Left lung (tissue), 10 donors: ENCODE data around the gene DTNBP1. TPM values are rescaled to one million over a fixed set of nuclear protein-coding genes. Genes with fewer than 3 reads are reported as not detected.
A peak's percentile ranks its signal among the peaks of the same experiment; 100 is the strongest.
"Not testable (repeated sequence)": the region's sequence is repeated elsewhere in the genome, so short reads cannot be mapped to it uniquely, and the experiment has no call there.

Experiments used
- ATAC-seq: fragments of 200-7000 bp; cut with Tn5 transposase; one replicate; pipeline ENCODE4 v1.9.1; 2020; ENCODE audit warnings: moderate library complexity
- DNase-seq, 4 donors: peaks; one replicate each; pipeline ENCODE4 v3.0.0-alpha.2; 2013 to 2020
- H3K27ac ChIP-seq, 2 donors: fragments of 200-600 bp; sonication (generic) in 1 of 2; one replicate each; pipeline versions ENCODE4 v1.5.0 to v1.8.0; 2020 to 2021
- H3K27me3 ChIP-seq, 2 donors: fragments of 200-600 bp; sonication (generic) in 1 of 2; one replicate each; pipeline versions ENCODE4 v1.5.0 to v1.8.0; 2020 to 2021
- H3K36me3 ChIP-seq, 2 donors: fragments of 200-600 bp; sonication (generic) in 1 of 2; one replicate each; pipeline versions ENCODE4 v1.5.0 to v1.8.0; 2020 to 2021
- H3K4me1 ChIP-seq, 2 donors: fragments of 200-600 bp; one replicate each; pipeline ENCODE4 v1.8.0; 2021
- H3K4me3 ChIP-seq, 2 donors: fragments of 200-600 bp; sonication (generic) in 1 of 2; one replicate each; pipeline versions ENCODE4 v1.5.0 to v1.8.0; 2020 to 2021; ENCODE audit warnings: mild to moderate bottlenecking in 1 of 2
- H3K9me3 ChIP-seq, 2 donors: fragments of 200-600 bp; sonication (generic) in 1 of 2; one replicate each; pipeline versions ENCODE4 v1.5.0 to v1.8.0; 2020 to 2021
- CTCF ChIP-seq, 2 donors: fragments of 200-600 bp; sonication (generic) in 1 of 2; IDR thresholded peaks; one replicate each; pipeline versions ENCODE4 v1.5.0 to v1.8.0; 2021; ENCODE audit warnings: antibody characterized with exemption in 2 of 2
- intact Hi-C, 2 donors: fragments of 100-400 bp; cut with DNase I; formaldehyde crosslinking; loops; one replicate each; pipeline versions ENCODE4 v1.11.2 to v1.14.2; 2022
- polyA plus RNA-seq, 6 donors: library from polyadenylated mRNA; unstranded; fragments of 120-200 nt; gene quantifications; one replicate each; pipeline ENCODE4 v1.2.1, GENCODE V29; 2013; ENCODE audit not compliant: insufficient read length in 6 of 6
- total RNA-seq, 2 donors: library from RNA; stranded (reverse); fragmentation: NEBNext Ultra II Directional; extraction: Animal tissue kit (Norgen Biotek cat#: 25700); gene quantifications; one replicate each; pipeline ENCODE4 v1.2.1, GENCODE V29; 2021
- donor health status: DM: no; HTN: yes; CAD: no.
- donor health status: DM: no; HTN: no; CAD: no.

DTNBP1 gene
- total and polyA plus RNA-seq, 8 donors = 15.3 to 18.5 (median 16.2) TPM

GRCh38 chr6:15668918-15669317 is 6.1 kb upstream of the DTNBP1 start:
- TF ChIP-seq CTCF (IDR thresholded peaks at IDR 0.05) = no peak
- ATAC-seq = no peak
- H3K4me3 ChIP-seq = no peak overlapping the region
- H3K9me3 ChIP-seq = no peaks in the 10 kb centered on the region
- no peaks in the 10 kb centered on the region for H3K4me1 ChIP-seq
- H3K27ac ChIP-seq = no peak overlapping the region
- H3K27me3 ChIP-seq = no peaks in the 10 kb centered on the region
- intact Hi-C loops = no loop called here
- H3K36me3 ChIP-seq = no peaks in the 10 kb centered on the region
- DNase-seq = no peak

- ATAC-seq, H3K27ac ChIP-seq, DNase-seq, H3K36me3 ChIP-seq, H3K4me3 ChIP-seq, H3K9me3 ChIP-seq, intact Hi-C loops, H3K27me3 ChIP-seq: not testable (repeated sequence)
- peaks cover 0 to 13% of the 10 kb centered on the region in 2 donors for H3K4me1 ChIP-seq
These were observed 4.1 kb upstream of the DTNBP1 start for GRCh38 chr6:15666896-15667295.

GRCh38 chr6:15665237-15665636 is 2.4 kb upstream of the DTNBP1 start:
- no peaks in the 10 kb centered on the region for H3K9me3 ChIP-seq
- ATAC-seq (no peak), DNase-seq (no peak)
- no peak overlapping the region for H3K4me3 ChIP-seq
- intact Hi-C loops = no loop called here
- H3K27me3 ChIP-seq = no peaks in the 10 kb centered on the region
- H3K27ac ChIP-seq = no peak overlapping the region
- peaks cover 0 to 28% of the 10 kb centered on the region in 2 donors for H3K4me1 ChIP-seq
- no peaks in the 10 kb centered on the region for H3K36me3 ChIP-seq
- TF ChIP-seq CTCF (IDR thresholded peaks at IDR 0.05) = no peak

- TF ChIP-seq CTCF (IDR thresholded peaks at IDR 0.05) = no peak
- no peak for DNase-seq
- Histone ChIP-seq H3K4me3 (peak overlapping the region; percentile 96 to 97), H3K9me3 (no peaks in the 10 kb centered on the region), H3K27me3 (no peaks in the 10 kb centered on the region), H3K4me1 (peaks cover 0 to 34% of the 10 kb centered on the region in 2 donors), H3K27ac (peak overlapping the region in 1 of 2 donors; percentile 90), H3K36me3 (peaks cover 0 to 6% of the 10 kb centered on the region in 2 donors)
- no peak for ATAC-seq
- intact Hi-C loops = no loop called here
These were observed 473 bp upstream of the DTNBP1 start for GRCh38 chr6:15663130-15663871.

GRCh38 chr6:15661853-15662325 is 939 bp downstream of the DTNBP1 start:
- Histone ChIP-seq H3K36me3 (peaks cover 0 to 6% of the 10 kb centered on the region in 2 donors), H3K27me3 (no peaks in the 10 kb centered on the region), H3K4me1 (peaks cover 0 to 37% of the 10 kb centered on the region in 2 donors), H3K27ac (peak overlapping the region; percentile 73 to 90), H3K9me3 (no peaks in the 10 kb centered on the region), H3K4me3 (peak overlapping the region; percentile 96 to 97)
- TF ChIP-seq CTCF (IDR thresholded peaks at IDR 0.05) = no peak
- ATAC-seq = peak; percentile 7
- DNase-seq = no peak
- intact Hi-C loops = no loop called here
